ENCODE data around the gene PCDH9. TPM values are rescaled to one million over a fixed set of nuclear protein-coding genes. Genes with fewer than 3 reads are reported as not detected.

Gene PCDH9
- total RNA-seq, 1 donor from 2014 or later: 20.2 TPM

- Mint-ChIP-seq H3K4me1 (ENCODE audit: unreplicated experiment) (peaks cover 5% of the 10 kb centered on the region), H3K36me3 (no peaks in the 10 kb centered on the region), H3K9me3 (no peaks in the 10 kb centered on the region), H3K27ac (no peak overlapping the region), H3K4me3 (no peak overlapping the region), H3K27me3 (no peaks in the 10 kb centered on the region)
- TF ChIP-seq CTCF (conservative IDR thresholded peaks at IDR 0.05): no peak
- no peak for DNase-seq (ENCODE audit: extremely low spot score, unreplicated experiment)
Observed at GRCh38 chr13:66553391-66553790, 676.7 kb downstream of the PCDH9 start.

GRCh38 chr13:66551128-66551527 lies 679.0 kb downstream of the PCDH9 start:
- TF ChIP-seq CTCF (conservative IDR thresholded peaks at IDR 0.05): no peak
- Mint-ChIP-seq H3K27me3 (no peaks in the 10 kb centered on the region), H3K9me3 (no peaks in the 10 kb centered on the region), H3K27ac (no peak overlapping the region), H3K36me3 (no peaks in the 10 kb centered on the region), H3K4me3 (no peak overlapping the region), H3K4me1 (ENCODE audit: unreplicated experiment) (no peaks in the 10 kb centered on the region)
- no peak for DNase-seq (ENCODE audit: extremely low spot score, unreplicated experiment)

GRCh38 chr13:66547685-66548084 lies 682.5 kb downstream of the PCDH9 start:
- Mint-ChIP-seq H3K36me3 (no peaks in the 10 kb centered on the region), H3K4me3 (no peak overlapping the region)
- no peak for DNase-seq (ENCODE audit: extremely low spot score, unreplicated experiment)

GRCh38 chr13:66546534-66547379 lies 683.4 kb downstream of the PCDH9 start:
- no peaks in the 10 kb centered on the region for H3K27me3 Mint-ChIP-seq
- H3K4me1 Mint-ChIP-seq (ENCODE audit: unreplicated experiment): no peaks in the 10 kb centered on the region
- DNase-seq (ENCODE audit: extremely low spot score, unreplicated experiment): no peak
- no peaks in the 10 kb centered on the region for H3K36me3 Mint-ChIP-seq
- no peak overlapping the region for H3K4me3 Mint-ChIP-seq
- H3K27ac Mint-ChIP-seq: no peak overlapping the region
- TF ChIP-seq CTCF (conservative IDR thresholded peaks at IDR 0.05): no peak
- H3K9me3 Mint-ChIP-seq: no peaks in the 10 kb centered on the region

More at GRCh38 chr13:66547685-66548084, 682.5 kb downstream of the PCDH9 start:
- no peak for TF ChIP-seq CTCF (conservative IDR thresholded peaks at IDR 0.05)
- Mint-ChIP-seq H3K27me3 (no peaks in the 10 kb centered on the region), H3K4me1 (ENCODE audit: unreplicated experiment) (no peaks in the 10 kb centered on the region), H3K27ac (no peak overlapping the region), H3K9me3 (no peaks in the 10 kb centered on the region)

- Mint-ChIP-seq H3K4me3 (no peak overlapping the region), H3K9me3 (peaks cover 4% of the 10 kb centered on the region), H3K4me1 (ENCODE audit: unreplicated experiment) (no peaks in the 10 kb centered on the region), H3K36me3 (no peaks in the 10 kb centered on the region), H3K27me3 (no peaks in the 10 kb centered on the region), H3K27ac (no peak overlapping the region)
- TF ChIP-seq CTCF (conservative IDR thresholded peaks at IDR 0.05): no peak
- no peak for DNase-seq (ENCODE audit: extremely low spot score, unreplicated experiment)
Observed at GRCh38 chr13:66543780-66544179, 686.4 kb downstream of the PCDH9 start.

Measured in type B pancreatic cell (in vitro differentiated cells).